ENCODE data around the gene CEACAM1.
"Not testable (repeated sequence)": the region's sequence is repeated elsewhere in the genome, so short reads cannot be mapped to it uniquely, and the experiment has no call there.

CEACAM1 gene

DNA sequence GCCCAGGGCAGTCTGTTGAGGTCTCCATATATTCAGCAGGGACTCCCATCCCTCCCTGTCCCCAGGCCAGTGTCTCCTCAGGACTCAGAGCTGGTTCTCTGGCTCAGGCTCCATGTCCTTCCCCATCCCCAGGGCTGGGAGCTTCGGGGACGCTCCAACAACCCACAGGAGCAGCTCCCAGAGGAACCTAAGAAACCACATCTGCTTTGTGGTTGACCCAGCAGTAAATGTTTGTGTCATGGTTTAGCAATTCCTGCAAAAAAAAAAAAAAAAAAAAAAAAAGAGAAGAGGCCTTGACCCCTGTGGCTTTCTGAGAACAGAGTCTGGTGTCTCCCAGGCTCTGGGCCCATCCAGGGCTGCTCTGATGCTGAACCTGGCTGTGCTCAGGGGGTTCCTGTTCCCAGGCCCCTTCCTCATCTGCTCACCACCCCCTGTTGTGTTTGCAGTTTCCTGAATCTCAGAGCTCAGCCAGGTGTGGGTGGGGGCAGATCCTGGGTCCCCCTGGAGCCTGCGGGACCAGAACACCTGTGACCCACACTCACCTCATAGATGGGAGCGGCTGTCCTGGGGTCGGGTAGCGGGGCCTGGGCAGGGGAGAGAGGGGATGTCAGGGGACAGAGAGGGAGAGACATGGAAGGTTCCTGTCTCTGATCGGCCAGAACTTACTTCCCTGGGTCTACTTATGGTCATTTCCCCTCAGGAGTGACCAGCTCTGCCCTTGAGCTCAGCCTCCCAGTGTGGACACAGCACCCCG is 25.2 kb upstream of the CEACAM1 start:
- no peaks in the 10 kb centered on the region for H3K36me3 ChIP-seq (ENCODE audit: control insufficient read depth, insufficient read depth, low read length)
- TF ChIP-seq, protein P1, sequence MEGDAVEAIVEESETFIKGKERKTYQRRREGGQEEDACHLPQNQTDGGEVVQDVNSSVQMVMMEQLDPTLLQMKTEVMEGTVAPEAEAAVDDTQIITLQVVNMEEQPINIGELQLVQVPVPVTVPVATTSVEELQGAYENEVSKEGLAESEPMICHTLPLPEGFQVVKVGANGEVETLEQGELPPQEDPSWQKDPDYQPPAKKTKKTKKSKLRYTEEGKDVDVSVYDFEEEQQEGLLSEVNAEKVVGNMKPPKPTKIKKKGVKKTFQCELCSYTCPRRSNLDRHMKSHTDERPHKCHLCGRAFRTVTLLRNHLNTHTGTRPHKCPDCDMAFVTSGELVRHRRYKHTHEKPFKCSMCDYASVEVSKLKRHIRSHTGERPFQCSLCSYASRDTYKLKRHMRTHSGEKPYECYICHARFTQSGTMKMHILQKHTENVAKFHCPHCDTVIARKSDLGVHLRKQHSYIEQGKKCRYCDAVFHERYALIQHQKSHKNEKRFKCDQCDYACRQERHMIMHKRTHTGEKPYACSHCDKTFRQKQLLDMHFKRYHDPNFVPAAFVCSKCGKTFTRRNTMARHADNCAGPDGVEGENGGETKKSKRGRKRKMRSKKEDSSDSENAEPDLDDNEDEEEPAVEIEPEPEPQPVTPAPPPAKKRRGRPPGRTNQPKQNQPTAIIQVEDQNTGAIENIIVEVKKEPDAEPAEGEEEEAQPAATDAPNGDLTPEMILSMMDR (IDR thresholded peaks at IDR 0.05; ENCODE audit: insufficient read depth, low read length, poor library complexity, severe bottlenecking) = no peak
- no peaks in the 10 kb centered on the region for H3K27me3 ChIP-seq (replicated peaks; ENCODE audit: control insufficient read depth, insufficient read depth, low read length)
- H3K4me3 ChIP-seq (replicated peaks; ENCODE audit: low read depth, low read length) = no peak overlapping the region
- no peak for DNase-seq (ENCODE audit: extremely low read depth, insufficient read length)

DNA sequence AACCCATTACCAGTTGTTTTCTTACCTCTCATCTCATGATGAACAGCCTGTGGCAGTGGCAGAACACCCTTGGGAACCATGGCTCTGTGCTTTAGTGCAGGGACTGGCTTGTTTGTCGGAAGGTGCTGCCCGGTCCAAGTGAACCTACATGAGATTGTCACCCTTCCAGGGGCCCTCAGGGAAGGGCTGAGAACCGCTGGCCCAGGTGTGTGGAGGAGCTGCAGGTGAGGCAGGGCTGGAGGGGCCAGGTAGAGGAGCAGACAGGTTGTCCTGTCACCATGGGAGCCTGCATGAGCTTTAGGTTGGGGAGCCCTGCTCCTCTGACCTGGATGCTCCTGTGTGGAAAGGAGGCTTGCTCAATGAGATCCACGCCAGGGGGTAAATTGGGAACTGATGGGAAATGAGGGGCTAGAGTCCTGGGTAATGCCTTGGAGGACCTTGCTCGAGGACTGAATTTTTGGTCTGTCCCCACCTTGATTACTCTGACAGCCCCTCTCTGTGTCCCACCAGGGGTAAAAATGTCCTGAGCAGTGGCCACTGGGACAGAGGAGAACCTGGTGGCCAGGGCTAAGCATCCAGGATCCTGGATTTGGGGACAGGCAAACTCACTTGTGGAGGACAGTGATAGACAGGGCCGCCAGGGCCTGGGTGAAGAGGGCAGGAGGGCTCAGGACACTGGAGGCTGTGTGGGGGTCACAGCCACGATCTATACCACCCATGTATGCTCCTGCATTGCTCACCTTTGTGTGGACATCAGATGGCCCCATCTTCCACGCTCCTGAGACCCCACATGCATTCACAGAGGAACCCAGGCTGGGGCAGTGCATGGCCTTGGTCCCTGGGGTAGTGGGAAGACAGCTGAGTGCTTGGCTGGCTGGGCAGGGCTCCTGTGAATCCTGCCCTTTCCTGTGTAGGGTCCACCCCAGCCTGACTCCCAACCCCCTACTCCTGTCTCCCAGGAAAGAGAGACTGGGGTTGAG is 24.1 kb upstream of the CEACAM1 start:
- Histone ChIP-seq H3K36me3 (ENCODE audit: control insufficient read depth, insufficient read depth, low read length) (no peaks in the 10 kb centered on the region), H3K27me3 (replicated peaks; ENCODE audit: control insufficient read depth, insufficient read depth, low read length) (no peaks in the 10 kb centered on the region), H3K4me3 (replicated peaks; ENCODE audit: low read depth, low read length) (no peak overlapping the region)
- TF ChIP-seq, protein P1 (IDR thresholded peaks at IDR 0.05; ENCODE audit: insufficient read depth, low read length, poor library complexity, severe bottlenecking) = no peak
- DNase-seq (ENCODE audit: extremely low read depth, insufficient read length) = no peak

DNA sequence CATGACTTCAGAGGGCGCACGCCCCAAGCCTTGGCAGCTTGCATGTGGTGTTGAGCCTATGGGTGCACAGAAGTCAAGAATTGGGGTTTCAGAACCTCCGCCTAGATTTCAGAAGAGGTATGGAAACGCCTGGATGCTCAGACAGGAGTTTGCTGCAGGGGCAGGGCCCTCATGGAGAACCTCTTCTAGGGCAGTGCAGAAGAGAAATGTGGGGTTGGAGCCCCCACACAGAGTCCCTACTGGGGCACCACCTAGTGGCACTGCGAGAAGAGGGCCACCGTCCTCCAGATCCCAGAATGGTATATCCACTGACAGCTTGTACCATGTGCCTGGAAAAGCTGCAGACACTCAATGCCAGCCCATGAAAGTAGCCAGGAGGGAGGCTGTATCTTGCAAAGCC is 22.2 kb upstream of the CEACAM1 start:
- H3K36me3 ChIP-seq (ENCODE audit: control insufficient read depth, insufficient read depth, low read length); H3K27me3 ChIP-seq (replicated peaks; ENCODE audit: control insufficient read depth, insufficient read depth, low read length); H3K4me3 ChIP-seq (replicated peaks; ENCODE audit: low read depth, low read length); DNase-seq (ENCODE audit: extremely low read depth, insufficient read length): not testable (repeated sequence)

DNA sequence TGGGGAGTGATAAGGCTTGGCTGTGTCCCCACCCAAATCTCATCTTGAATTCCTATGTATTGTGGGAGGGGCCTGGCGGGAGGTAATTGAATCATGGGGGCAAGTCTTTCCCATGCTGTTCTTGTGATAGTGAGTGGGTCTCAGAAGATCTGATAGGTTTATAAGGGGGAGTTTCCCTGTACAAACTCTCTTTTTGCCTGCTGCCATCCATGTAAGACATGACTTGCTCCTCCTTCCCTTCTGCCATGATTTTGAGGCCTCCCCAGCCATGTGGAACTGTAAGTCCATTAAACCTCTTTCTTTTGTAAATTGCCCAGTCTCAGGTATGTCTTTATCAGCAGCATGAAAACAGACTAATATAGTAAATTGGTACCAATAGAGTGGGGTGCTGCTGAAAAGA is 20.8 kb upstream of the CEACAM1 start:
- H3K36me3 ChIP-seq (ENCODE audit: control insufficient read depth, insufficient read depth, low read length); DNase-seq (ENCODE audit: extremely low read depth, insufficient read length); H3K27me3 ChIP-seq (replicated peaks; ENCODE audit: control insufficient read depth, insufficient read depth, low read length); H3K4me3 ChIP-seq (replicated peaks; ENCODE audit: low read depth, low read length): not testable (repeated sequence)

DNA sequence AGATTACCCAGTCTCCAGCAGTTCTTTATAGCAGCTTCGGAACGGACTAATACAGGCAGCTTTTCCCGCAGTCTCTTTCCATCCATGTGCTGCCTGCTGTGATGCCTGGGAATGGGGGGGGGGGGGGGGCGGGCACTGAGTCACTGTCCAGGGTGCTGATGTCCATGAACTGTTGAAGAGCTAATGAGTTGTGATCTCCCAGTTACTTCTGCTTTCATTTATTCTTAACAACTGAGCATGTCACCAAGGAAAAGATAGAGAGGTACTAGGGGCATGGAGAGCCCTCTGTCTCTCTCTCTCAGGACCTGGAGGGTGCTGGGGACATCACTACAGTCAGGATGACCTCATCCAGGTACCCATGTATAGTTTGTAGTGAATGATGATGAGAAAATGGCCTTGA is 20.3 kb upstream of the CEACAM1 start:
- no peak overlapping the region for H3K4me3 ChIP-seq (replicated peaks; ENCODE audit: low read depth, low read length)
- no peak for DNase-seq (ENCODE audit: extremely low read depth, insufficient read length)
- no peaks in the 10 kb centered on the region for H3K27me3 ChIP-seq (replicated peaks; ENCODE audit: control insufficient read depth, insufficient read depth, low read length)
- TF ChIP-seq, protein P1 (IDR thresholded peaks at IDR 0.05; ENCODE audit: insufficient read depth, low read length, poor library complexity, severe bottlenecking) = no peak
- H3K36me3 ChIP-seq (ENCODE audit: control insufficient read depth, insufficient read depth, low read length) = no peaks in the 10 kb centered on the region

DNA sequence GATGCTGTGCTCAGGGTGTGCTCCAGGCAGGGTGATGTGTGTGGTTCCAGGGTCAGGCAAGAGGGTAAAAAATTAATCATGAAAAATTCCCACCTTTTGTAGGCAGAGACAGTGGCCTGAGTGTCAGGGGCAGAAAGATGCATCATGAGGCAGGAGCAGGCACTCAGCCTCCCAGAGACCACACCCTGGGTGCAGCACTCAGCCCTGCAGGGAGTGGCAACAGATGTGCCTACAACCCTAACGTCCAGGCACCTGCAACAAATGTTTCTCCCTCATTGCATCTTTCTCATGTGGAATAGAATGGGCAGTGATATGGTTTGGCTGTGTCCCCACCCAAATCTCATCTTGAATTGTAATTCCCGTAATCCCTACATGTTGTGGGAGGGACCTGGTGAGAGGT is 19.6 kb upstream of the CEACAM1 start:
- TF ChIP-seq, protein P1 (IDR thresholded peaks at IDR 0.05; ENCODE audit: insufficient read depth, low read length, poor library complexity, severe bottlenecking) = no peak
- Histone ChIP-seq H3K27me3 (replicated peaks; ENCODE audit: control insufficient read depth, insufficient read depth, low read length) (no peaks in the 10 kb centered on the region), H3K4me3 (replicated peaks; ENCODE audit: low read depth, low read length) (no peak overlapping the region), H3K36me3 (ENCODE audit: control insufficient read depth, insufficient read depth, low read length) (no peaks in the 10 kb centered on the region)
- no peak for DNase-seq (ENCODE audit: extremely low read depth, insufficient read length)
